WTC11 (cell line): ENCODE data around the gene RPL21. TPM values are rescaled to one million over a fixed set of nuclear protein-coding genes. Genes with fewer than 3 reads are reported as not detected.

Source experiments
- ATAC-seq: fragments of 200-7000 bp; cut with Tn5 transposase; 2 replicates; pipeline ENCODE4 v1.10.0; 2021; ENCODE audit warnings: mild to moderate bottlenecking, moderate library complexity
- CTCF ChIA-PET: fragments of 300-600 bp; sonication (Branson Sonifier 250); formaldehyde crosslinking; loops from one replicate; lab custom pipeline; 2021; ENCODE audit warnings: antibody characterized with exemption; lab: Charles Lee
- POLR2A ChIA-PET: fragments of 350-600 bp; sonication (Branson Sonifier 250); formaldehyde crosslinking; loops from one replicate; lab custom pipeline; 2021; ENCODE audit warnings: antibody characterized with exemption; lab: Charles Lee
- DNase-seq: peaks from one replicate; pipeline ENCODE4 v3.0.0; 2021; ENCODE audit warnings: low spot score
- H3K27ac Mint-ChIP-seq: 2 replicates; pipeline ENCODE4 v1.8.0; 2021; ENCODE audit warnings: mixed read lengths
- H3K27me3 Mint-ChIP-seq: 2 replicates; pipeline ENCODE4 v1.8.0; 2021; ENCODE audit warnings: low read depth, mild to moderate bottlenecking, moderate library complexity, mixed read lengths
- H3K36me3 Mint-ChIP-seq: 2 replicates; pipeline ENCODE4 v1.8.0; 2021; ENCODE audit warnings: mixed read lengths
- H3K4me1 Mint-ChIP-seq: 2 replicates; pipeline ENCODE4 v1.8.0; 2022; ENCODE audit warnings: mixed read lengths
- H3K4me3 Mint-ChIP-seq: 2 replicates; pipeline ENCODE4 v1.8.0; 2021; ENCODE audit warnings: mild to moderate bottlenecking, moderate library complexity, mixed read lengths
- H3K9me3 Mint-ChIP-seq: 2 replicates; pipeline ENCODE4 v1.8.0; 2021; ENCODE audit warnings: mixed read lengths
- AFF4 ChIP-seq: sonication (generic); formaldehyde crosslinking; IDR thresholded peaks from 2 replicates; pipeline ENCODE4 v1.8.1; 2023; ENCODE audit warnings: mild to moderate bottlenecking, missing genetic modification reagents, borderline replicate concordance
- ATF6 ChIP-seq: sonication (generic); formaldehyde crosslinking; IDR thresholded peaks from 2 replicates; pipeline ENCODE4 v1.8.1; 2023; ENCODE audit warnings: mild to moderate bottlenecking, missing genetic modification reagents
- GABPB1 ChIP-seq: sonication (generic); formaldehyde crosslinking; IDR thresholded peaks from 2 replicates; pipeline ENCODE4 v1.8.1; 2023; ENCODE audit warnings: mild to moderate bottlenecking, missing genetic modification reagents
- HMGA2 ChIP-seq: fragments of 250-450 bp; sonication (Bioruptor Pico); IDR thresholded peaks from 2 replicates; pipeline ENCODE4 v1.4.0; 2021; ENCODE audit warnings: mild to moderate bottlenecking, moderate library complexity
- JAZF1 ChIP-seq: fragments of 250-450 bp; sonication (Bioruptor Pico); IDR thresholded peaks from 2 replicates; pipeline ENCODE4 v1.9.0; 2021; ENCODE audit warnings: moderate library complexity, mild to moderate bottlenecking, inconsistent platforms
- JUN ChIP-seq: sonication (generic); formaldehyde crosslinking; IDR thresholded peaks from 2 replicates; pipeline ENCODE4 v1.8.0; 2023; ENCODE audit warnings: mild to moderate bottlenecking, missing genetic modification reagents
- NFATC4 ChIP-seq: fragments of 250-450 bp; sonication (Bioruptor Pico); IDR thresholded peaks from 2 replicates; pipeline ENCODE4 v1.9.0; 2021; ENCODE audit warnings: mild to moderate bottlenecking
- SOX15 ChIP-seq: fragments of 250-450 bp; sonication (Bioruptor Pico); IDR thresholded peaks from 2 replicates; pipeline ENCODE4 v1.9.0; 2021; ENCODE audit warnings: mild to moderate bottlenecking
- TCF7 ChIP-seq: sonication (generic); formaldehyde crosslinking; IDR thresholded peaks from 2 replicates; pipeline ENCODE4 v1.8.0; 2022; ENCODE audit warnings: mild to moderate bottlenecking, low read depth, missing genetic modification reagents, moderate library complexity
- TP53 ChIP-seq: sonication (generic); formaldehyde crosslinking; IDR thresholded peaks from 2 replicates; pipeline ENCODE4 v1.8.1; 2023; ENCODE audit warnings: mild to moderate bottlenecking, missing genetic modification reagents
- ZMAT4 ChIP-seq: fragments of 250-450 bp; sonication (Bioruptor Pico); IDR thresholded peaks from 2 replicates; pipeline ENCODE4 v1.9.0; 2021; ENCODE audit warnings: mild to moderate bottlenecking
- ZNF219 ChIP-seq: sonication (generic); formaldehyde crosslinking; IDR thresholded peaks from 2 replicates; pipeline ENCODE4 v1.8.0; 2023; ENCODE audit warnings: missing genetic modification reagents, mild to moderate bottlenecking, borderline replicate concordance
- ZNF263 ChIP-seq: sonication (generic); formaldehyde crosslinking; IDR thresholded peaks from 2 replicates; pipeline ENCODE4 v1.8.1; 2022; ENCODE audit warnings: low read depth, mild to moderate bottlenecking, moderate library complexity, missing genetic modification reagents
- ZNF317 ChIP-seq: sonication (generic); formaldehyde crosslinking; IDR thresholded peaks from 2 replicates; pipeline ENCODE4 v1.8.1; 2023; ENCODE audit warnings: low read depth, mild to moderate bottlenecking, moderate library complexity, missing genetic modification reagents, borderline replicate concordance
- ZNF416 ChIP-seq: fragments of 250-450 bp; sonication (Bioruptor Pico); IDR thresholded peaks from 2 replicates; pipeline ENCODE4 v1.9.0; 2021; ENCODE audit warnings: mild to moderate bottlenecking, inconsistent platforms
- total RNA-seq: library from RNA; stranded (reverse); gene quantifications from 3 replicates; pipeline ENCODE4 v1.2.3, GENCODE V29; 2021
- TF ChIP-seq, protein P1 (sequence below): fragments of 250-450 bp; sonication (Bioruptor Pico); IDR thresholded peaks from 2 replicates; pipeline ENCODE4 v1.8.0; 2021; ENCODE audit warnings: mild to moderate bottlenecking
- TF ChIP-seq, protein P2 (sequence below): fragments of 250-450 bp; sonication (Bioruptor Pico); IDR thresholded peaks from 2 replicates; pipeline ENCODE4 v1.9.0; 2021; ENCODE audit warnings: mild to moderate bottlenecking, borderline replicate concordance
- TF ChIP-seq, protein P3 (sequence below): sonication (generic); formaldehyde crosslinking; IDR thresholded peaks from 2 replicates; pipeline ENCODE4 v1.8.0; 2022; ENCODE audit warnings: mild to moderate bottlenecking, missing genetic modification reagents
- TF ChIP-seq, protein P4 (sequence below): sonication (generic); formaldehyde crosslinking; IDR thresholded peaks from 2 replicates; pipeline ENCODE4 v1.8.0; 2022; ENCODE audit warnings: mild to moderate bottlenecking, missing genetic modification reagents

Gene RPL21
- total RNA-seq, 1 experiment from 2014 or later: 1,082 TPM

GRCh38 chr13:27211271-27211670, 40.1 kb upstream of the RPL21 start:
- Mint-ChIP-seq H3K27me3 (peaks cover 14% of the 10 kb centered on the region), H3K9me3 (peaks cover 28% of the 10 kb centered on the region), H3K4me1 (peaks cover 14% of the 10 kb centered on the region), H3K4me3 (no peak overlapping the region), H3K36me3 (peaks cover 9% of the 10 kb centered on the region), H3K27ac (no peak overlapping the region)
- ChIA-PET CTCF (no interaction called here), POLR2A (no interaction called here)
- ATAC-seq (no peak), DNase-seq (no peak)
- TF ChIP-seq, protein P1, sequence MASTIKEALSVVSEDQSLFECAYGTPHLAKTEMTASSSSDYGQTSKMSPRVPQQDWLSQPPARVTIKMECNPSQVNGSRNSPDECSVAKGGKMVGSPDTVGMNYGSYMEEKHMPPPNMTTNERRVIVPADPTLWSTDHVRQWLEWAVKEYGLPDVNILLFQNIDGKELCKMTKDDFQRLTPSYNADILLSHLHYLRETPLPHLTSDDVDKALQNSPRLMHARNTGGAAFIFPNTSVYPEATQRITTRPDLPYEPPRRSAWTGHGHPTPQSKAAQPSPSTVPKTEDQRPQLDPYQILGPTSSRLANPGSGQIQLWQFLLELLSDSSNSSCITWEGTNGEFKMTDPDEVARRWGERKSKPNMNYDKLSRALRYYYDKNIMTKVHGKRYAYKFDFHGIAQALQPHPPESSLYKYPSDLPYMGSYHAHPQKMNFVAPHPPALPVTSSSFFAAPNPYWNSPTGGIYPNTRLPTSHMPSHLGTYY: no peak
- TF ChIP-seq NFATC4 (CRISPR knock-in tag) (no peak), HMGA2 (no peak), GABPB1 (CRISPR knock-in tag) (no peak), ATF6 (CRISPR knock-in tag) (no peak), ZNF416 (CRISPR knock-in tag) (no peak), JAZF1 (no peak), AFF4 (CRISPR knock-in tag) (no peak), TP53 (CRISPR knock-in tag) (no peak), ZNF219 (CRISPR knock-in tag) (no peak), TCF7 (CRISPR knock-in tag) (no peak), JUN (CRISPR knock-in tag) (no peak)
- TF ChIP-seq, protein P2, sequence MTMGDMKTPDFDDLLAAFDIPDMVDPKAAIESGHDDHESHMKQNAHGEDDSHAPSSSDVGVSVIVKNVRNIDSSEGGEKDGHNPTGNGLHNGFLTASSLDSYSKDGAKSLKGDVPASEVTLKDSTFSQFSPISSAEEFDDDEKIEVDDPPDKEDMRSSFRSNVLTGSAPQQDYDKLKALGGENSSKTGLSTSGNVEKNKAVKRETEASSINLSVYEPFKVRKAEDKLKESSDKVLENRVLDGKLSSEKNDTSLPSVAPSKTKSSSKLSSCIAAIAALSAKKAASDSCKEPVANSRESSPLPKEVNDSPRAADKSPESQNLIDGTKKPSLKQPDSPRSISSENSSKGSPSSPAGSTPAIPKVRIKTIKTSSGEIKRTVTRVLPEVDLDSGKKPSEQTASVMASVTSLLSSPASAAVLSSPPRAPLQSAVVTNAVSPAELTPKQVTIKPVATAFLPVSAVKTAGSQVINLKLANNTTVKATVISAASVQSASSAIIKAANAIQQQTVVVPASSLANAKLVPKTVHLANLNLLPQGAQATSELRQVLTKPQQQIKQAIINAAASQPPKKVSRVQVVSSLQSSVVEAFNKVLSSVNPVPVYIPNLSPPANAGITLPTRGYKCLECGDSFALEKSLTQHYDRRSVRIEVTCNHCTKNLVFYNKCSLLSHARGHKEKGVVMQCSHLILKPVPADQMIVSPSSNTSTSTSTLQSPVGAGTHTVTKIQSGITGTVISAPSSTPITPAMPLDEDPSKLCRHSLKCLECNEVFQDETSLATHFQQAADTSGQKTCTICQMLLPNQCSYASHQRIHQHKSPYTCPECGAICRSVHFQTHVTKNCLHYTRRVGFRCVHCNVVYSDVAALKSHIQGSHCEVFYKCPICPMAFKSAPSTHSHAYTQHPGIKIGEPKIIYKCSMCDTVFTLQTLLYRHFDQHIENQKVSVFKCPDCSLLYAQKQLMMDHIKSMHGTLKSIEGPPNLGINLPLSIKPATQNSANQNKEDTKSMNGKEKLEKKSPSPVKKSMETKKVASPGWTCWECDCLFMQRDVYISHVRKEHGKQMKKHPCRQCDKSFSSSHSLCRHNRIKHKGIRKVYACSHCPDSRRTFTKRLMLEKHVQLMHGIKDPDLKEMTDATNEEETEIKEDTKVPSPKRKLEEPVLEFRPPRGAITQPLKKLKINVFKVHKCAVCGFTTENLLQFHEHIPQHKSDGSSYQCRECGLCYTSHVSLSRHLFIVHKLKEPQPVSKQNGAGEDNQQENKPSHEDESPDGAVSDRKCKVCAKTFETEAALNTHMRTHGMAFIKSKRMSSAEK (CRISPR knock-in tag): no peak

DNA sequence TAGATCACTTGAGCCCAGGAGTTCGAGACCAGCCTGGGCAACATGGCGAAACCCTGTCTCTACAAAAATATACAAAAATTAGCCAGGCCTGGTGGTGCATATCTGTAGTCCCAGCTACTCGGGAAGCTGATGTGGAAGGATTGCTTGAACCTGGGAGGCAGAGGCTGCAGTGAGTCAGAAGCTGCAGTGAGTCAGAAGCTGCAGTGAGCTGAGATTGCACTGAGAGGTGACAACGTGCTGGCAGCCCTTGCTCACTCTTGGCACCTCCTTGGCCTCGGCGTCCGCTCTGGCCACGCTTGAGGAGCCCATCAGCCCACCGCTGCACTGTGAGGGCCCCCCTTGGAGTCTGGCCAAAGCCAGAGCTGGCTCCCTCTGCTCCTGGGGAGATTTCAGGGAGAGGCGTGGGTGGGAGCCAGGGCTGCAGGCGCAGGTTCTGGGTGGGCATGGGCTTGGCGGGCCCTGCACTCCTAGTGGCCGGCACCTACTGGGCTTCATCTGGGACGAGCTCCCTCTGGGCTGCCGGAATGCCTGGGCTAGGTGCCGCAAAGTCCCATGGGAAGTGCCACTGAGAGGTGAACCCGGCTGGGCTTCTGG, 39.5 kb upstream of the RPL21 start:
- no peak for ATAC-seq
- H3K27me3 Mint-ChIP-seq: peaks cover 19% of the 10 kb centered on the region
- no peak for TF ChIP-seq TP53 (CRISPR knock-in tag)
- TF ChIP-seq, protein P3, sequence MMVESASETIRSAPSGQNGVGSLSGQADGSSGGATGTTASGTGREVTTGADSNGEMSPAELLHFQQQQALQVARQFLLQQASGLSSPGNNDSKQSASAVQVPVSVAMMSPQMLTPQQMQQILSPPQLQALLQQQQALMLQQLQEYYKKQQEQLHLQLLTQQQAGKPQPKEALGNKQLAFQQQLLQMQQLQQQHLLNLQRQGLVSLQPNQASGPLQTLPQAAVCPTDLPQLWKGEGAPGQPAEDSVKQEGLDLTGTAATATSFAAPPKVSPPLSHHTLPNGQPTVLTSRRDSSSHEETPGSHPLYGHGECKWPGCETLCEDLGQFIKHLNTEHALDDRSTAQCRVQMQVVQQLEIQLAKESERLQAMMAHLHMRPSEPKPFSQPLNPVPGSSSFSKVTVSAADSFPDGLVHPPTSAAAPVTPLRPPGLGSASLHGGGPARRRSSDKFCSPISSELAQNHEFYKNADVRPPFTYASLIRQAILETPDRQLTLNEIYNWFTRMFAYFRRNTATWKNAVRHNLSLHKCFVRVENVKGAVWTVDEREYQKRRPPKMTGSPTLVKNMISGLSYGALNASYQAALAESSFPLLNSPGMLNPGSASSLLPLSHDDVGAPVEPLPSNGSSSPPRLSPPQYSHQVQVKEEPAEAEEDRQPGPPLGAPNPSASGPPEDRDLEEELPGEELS: no peak
- TF ChIP-seq SOX15 (CRISPR knock-in tag): no peak
- TF ChIP-seq ZNF263: no peak
- TF ChIP-seq, protein P4, sequence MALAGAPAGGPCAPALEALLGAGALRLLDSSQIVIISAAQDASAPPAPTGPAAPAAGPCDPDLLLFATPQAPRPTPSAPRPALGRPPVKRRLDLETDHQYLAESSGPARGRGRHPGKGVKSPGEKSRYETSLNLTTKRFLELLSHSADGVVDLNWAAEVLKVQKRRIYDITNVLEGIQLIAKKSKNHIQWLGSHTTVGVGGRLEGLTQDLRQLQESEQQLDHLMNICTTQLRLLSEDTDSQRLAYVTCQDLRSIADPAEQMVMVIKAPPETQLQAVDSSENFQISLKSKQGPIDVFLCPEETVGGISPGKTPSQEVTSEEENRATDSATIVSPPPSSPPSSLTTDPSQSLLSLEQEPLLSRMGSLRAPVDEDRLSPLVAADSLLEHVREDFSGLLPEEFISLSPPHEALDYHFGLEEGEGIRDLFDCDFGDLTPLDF (CRISPR knock-in tag): no peak
- TF ChIP-seq ZNF317 (CRISPR knock-in tag): no peak
- no peak for TF ChIP-seq ZMAT4 (CRISPR knock-in tag)

More for the DNA sequence above, 39.5 kb upstream of the RPL21 start:
- peaks cover 14% of the 10 kb centered on the region for H3K4me1 Mint-ChIP-seq
- POLR2A ChIA-PET: no interaction called here
- H3K36me3 Mint-ChIP-seq: peaks cover 9% of the 10 kb centered on the region
- CTCF ChIA-PET: no interaction called here
- no peak for DNase-seq
- peaks cover 28% of the 10 kb centered on the region for H3K9me3 Mint-ChIP-seq
- H3K27ac Mint-ChIP-seq: no peak overlapping the region
- no peak overlapping the region for H3K4me3 Mint-ChIP-seq
